DMS114 treated with DMSO at 0.1 percent for 48 hours (cell line): ENCODE data around the gene CWH43.
"Not testable (repeated sequence)": the region's sequence is repeated elsewhere in the genome, so short reads cannot be mapped to it uniquely, and the experiment has no call there.

ENCODE experiments used
- DNase-seq: peaks from one replicate; lab custom pipeline; 2025; ENCODE audit not compliant: unreplicated experiment; lab: John Stamatoyannopoulos, UW

CWH43 gene

DNA sequence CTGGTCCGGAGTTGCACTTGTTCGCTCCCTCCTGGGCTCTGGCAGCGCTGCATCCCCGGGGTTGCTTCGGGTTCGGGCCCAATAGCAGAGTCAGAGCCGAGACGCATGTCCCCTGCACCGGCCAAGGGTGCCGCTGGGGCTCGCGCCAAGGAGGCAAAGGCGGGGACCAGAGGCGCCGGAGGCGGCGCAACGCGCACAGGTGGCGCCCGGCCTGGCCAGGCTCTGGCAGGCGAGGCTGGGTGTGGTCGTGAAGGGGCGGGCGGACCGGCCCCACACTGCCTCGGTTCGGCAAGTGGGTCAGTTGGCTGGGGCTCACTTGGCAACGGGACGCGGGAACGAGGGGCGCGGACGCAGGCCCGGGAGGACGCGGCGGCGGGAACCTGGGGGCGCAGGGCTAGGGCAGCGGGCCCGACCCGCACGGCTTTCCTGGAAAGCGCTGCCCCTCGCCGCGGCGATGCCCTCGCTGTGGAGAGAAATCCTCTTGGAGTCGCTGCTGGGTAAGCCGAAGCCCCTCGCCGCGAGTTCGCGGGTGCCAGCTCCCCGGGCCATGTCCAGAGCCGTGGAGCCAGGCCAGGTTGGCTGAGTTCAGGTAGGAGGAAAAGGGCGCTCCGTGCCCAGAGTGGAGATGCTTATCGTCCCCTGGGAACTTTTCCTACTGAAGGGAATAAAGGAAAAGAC lies at the start of gene CWH43:
Gene CWH43 (plus strand): TSS at position 300 of the 678 bp plus-strand sequence. CDS start 155 bp downstream, at position 455.
- no peak for DNase-seq

- DNase-seq = no peak
Observed at GRCh38 chr4:48937033-48937432, 49.0 kb upstream of the CWH43 start.

- no peak for DNase-seq
Observed at GRCh38 chr4:48938831-48939230, 47.2 kb upstream of the CWH43 start.

DNA sequence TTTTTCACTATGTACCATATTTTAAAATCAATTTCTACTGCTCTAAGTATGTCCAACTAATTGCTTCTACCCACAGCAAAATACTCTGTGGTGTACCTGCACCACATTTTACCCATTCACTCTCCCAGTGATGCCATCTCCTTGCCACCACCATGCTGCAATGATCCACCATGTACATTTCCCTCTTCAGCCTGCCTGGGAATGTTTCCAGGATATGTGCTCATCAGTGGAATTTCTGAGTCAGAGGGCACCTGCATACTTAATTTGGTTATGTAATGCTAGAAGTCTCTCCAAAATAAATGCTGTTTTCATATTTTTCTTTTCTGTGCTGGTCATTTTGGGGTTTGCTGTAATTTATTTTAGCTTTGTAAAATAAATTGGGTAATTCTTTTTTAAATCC lies 46.3 kb upstream of the CWH43 start:
- DNase-seq = no peak

- DNase-seq = no peak
Observed at GRCh38 chr4:48943387-48943786, 42.7 kb upstream of the CWH43 start.

- no peak for DNase-seq
Observed at GRCh38 chr4:48944252-48944651, 41.8 kb upstream of the CWH43 start.

- no peak for DNase-seq
Observed at GRCh38 chr4:48944756-48945241, 41.3 kb upstream of the CWH43 start.

DNA sequence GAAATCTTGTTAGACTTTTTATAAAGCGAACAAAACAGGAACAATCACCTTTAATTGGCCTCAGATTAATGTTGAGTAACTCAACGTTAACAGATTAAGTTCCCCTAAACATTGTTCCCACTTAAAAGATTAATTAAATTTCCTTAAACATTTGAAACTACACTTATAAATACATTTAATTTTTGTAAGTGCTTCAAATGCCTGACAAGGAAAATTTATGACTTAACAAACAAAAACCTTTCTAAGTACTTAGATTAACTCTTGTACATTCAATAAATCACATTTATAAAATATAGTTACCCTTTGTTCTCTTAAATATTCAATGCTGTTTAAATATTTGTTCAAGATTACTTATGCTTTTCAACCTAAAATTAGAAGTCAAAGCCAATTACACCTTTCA lies 40.1 kb upstream of the CWH43 start:
- no peak for DNase-seq

DNA sequence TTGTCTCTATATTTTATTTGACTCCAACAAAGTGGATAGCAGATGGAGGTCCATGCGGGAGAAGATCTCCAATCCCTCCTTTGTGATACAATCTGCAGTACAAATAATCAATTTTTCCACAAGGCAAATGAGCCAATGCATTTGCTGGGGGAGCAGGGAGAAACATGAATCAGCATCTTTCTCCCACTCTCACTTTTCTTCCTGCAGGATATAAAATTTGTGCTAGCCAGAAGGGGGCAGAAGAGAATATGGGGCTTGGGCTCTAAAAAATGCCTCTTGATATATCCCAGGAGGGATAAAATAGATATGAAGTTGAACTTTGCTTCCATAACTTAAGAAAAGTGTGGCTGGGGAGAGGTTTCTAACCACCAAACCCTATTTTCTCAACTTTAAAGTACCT lies 38.3 kb upstream of the CWH43 start:
- no peak for DNase-seq

DNA sequence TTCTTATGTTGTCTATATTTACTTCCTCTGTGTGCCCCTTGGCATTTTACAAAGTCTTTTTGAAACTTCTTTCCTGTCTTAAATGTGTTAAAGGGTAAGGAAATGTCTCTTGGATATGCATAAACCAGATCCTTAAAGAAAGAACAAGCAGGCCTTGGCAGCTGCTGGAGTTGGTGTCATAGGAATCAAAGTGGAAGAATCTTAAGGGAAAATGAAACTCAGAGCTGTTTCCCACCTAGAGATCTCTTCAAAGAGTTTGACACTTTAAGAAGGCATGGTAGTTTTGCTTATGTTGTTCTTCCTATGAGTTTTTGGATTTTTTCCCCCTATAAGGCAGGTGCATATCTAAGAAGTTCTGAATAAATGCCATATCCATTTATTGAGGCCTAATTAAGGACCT lies 37.0 kb upstream of the CWH43 start:
- DNase-seq = no peak

- DNase-seq = no peak
Observed at GRCh38 chr4:48949518-48950219, 36.4 kb upstream of the CWH43 start.

DNA sequence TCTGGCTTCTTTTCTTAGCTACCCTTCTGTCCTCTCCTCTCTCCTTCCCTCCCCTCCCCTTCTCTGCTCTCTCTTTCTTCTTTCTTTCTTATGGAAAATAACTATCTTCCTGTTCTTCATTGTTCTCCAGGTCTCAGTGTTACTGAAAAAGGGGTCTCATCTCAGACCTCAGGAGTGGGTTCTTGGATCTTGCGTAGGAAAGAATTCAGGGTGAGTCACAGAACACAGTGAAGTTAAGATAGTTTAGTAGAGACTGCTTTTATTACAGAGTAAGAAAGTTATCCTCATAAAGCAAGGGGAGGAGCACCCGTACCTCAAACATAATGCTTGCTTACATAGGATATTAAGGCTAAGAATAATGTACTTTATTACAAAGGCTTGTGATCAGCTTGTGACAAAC lies 31.8 kb upstream of the CWH43 start:
- DNase-seq = no peak

- not testable (repeated sequence) for DNase-seq
Observed at GRCh38 chr4:48957366-48957765, 28.7 kb upstream of the CWH43 start.

DNA sequence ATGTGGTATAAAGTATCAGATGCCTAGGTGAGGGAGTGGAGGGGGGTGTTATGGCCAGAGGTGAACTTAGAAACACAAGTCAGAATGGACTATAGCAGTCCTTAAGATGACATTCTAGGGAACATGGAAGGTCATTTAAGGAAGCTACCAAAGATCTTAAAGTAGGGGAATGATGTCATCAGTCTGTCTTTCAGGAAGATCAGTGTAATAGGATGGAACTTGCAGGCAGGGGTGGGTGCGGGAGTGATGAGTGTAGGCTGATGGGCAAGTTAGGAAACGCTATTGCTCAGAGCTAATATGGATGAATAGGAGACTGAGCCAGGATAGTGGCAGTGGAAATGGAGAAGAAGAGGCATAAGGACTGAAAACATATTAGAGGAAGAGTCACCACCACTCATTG lies 27.5 kb upstream of the CWH43 start:
- DNase-seq = no peak

GRCh38 chr4:48960988-48961635 lies 25.0 kb upstream of the CWH43 start:
- DNase-seq = no peak

DNA sequence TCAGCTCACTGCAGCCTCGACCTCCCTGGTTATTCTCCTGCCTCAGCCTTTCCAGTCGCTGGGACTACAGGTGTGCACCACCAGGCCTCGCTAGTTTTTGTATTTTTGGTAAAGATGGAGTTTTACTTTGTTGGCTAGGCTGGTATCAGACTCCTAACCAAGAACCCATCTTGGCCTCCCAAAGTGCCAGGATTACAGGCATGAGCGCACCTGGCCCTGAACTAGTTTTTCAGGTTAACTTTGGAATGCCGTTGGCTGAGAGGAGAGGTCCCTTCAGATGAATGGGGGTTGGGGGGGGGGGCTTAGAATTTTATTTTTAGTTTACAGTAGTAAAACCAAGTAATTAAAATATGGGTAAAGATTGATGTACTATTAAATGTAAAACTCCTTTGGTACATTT lies 23.4 kb upstream of the CWH43 start:
- no peak for DNase-seq

DNA sequence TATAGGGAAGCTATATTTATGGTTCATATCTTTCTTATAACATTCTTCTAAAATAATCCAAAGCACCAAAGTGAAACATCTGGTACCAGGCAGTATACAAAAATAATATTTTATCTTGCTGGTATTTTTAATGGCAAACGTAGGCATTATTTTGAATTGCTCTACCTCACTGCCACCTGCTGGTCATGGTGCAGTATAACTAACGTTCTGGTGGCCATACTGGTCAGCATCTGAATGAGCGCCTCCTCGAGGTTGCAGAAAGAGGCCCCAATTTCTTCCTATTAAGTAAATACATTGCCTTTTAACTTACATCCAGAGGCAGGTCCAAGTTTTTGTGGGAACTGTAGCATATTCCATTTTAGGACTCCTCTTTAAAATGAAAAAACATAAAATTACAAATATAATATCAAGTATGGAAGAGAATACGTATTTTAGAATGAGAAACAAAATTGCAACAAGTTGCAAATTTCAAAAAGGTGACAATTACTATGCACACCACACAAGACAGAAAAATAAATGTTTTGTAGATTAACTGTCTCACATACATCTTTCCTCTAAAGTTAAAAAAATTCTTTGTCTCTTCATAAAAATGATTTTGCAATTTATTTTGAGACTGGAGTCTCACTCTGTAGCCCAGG lies 22.9 kb upstream of the CWH43 start:
- DNase-seq = peak; percentile 73

- DNase-seq = no peak
Observed at GRCh38 chr4:48967101-48967500, 19.0 kb upstream of the CWH43 start.

GRCh38 chr4:48967631-48968030 lies 18.4 kb upstream of the CWH43 start:
- DNase-seq = no peak

DNA sequence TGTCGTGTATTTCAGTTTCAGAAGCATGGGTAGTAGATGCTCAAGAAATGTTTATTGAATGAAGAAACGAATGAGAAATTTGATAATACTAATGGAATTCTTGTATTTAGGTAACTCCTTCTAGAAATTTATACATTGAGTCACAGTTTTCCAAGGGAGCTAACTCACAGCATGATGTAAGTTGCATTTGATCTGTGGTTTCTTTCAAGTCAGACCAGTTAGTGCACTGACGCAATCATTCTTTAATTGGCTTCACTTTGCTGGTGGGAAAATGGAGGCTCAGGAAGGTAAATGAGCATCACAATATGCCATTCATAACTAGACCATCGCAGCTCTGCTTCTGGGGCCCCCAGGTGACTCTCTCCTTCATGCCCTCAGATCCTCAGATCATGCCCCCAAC lies 17.3 kb upstream of the CWH43 start:
- no peak for DNase-seq

- no peak for DNase-seq
Observed at GRCh38 chr4:48970471-48970921, 15.6 kb upstream of the CWH43 start.
